Activated naive CD4-positive, alpha-beta T cell treated with anti-CD3 and anti-CD28 coated beads, Interleukin-2, amount 50 U/mL, for 24 hours (primary cell): ENCODE data around the gene SPATA32.
A peak's percentile ranks its signal among the peaks of the same experiment; 100 is the strongest.

Experiments used
- H3K27ac Mint-ChIP-seq: one replicate; pipeline ENCODE4 v1.8.0; 2021; ENCODE audit warnings: mild to moderate bottlenecking, mixed read lengths
- H3K27me3 Mint-ChIP-seq: one replicate; pipeline ENCODE4 v1.8.0; 2021; ENCODE audit warnings: mixed read lengths
- H3K36me3 Mint-ChIP-seq: one replicate; pipeline ENCODE4 v1.8.0; 2021; ENCODE audit warnings: mixed read lengths
- H3K4me1 Mint-ChIP-seq: one replicate; pipeline ENCODE4 v1.8.0; 2021; ENCODE audit warnings: mixed read lengths
- H3K4me3 Mint-ChIP-seq: one replicate; pipeline ENCODE4 v1.8.0; 2021; ENCODE audit warnings: mild to moderate bottlenecking, mixed read lengths
- H3K9me3 Mint-ChIP-seq: one replicate; pipeline ENCODE4 v1.8.0; 2021; ENCODE audit warnings: mixed read lengths

The SPATA32 gene

GRCh38 chr17:45233423-45233924 is 28.4 kb downstream of the SPATA32 start:
- peaks cover 80% of the 10 kb centered on the region for H3K4me1 Mint-ChIP-seq
- no peaks in the 10 kb centered on the region for H3K9me3 Mint-ChIP-seq
- no peak overlapping the region for H3K27ac Mint-ChIP-seq
- H3K36me3 Mint-ChIP-seq: peaks cover 14% of the 10 kb centered on the region
- no peak overlapping the region for H3K4me3 Mint-ChIP-seq
- H3K27me3 Mint-ChIP-seq: no peaks in the 10 kb centered on the region

- Mint-ChIP-seq H3K27me3 (no peaks in the 10 kb centered on the region), H3K27ac (peak overlapping the region; percentile 69), H3K4me1 (peaks cover 80% of the 10 kb centered on the region), H3K4me3 (peak overlapping the region; percentile 6), H3K9me3 (no peaks in the 10 kb centered on the region), H3K36me3 (peaks cover 9% of the 10 kb centered on the region)
Measured at GRCh38 chr17:45232514-45233422, 29.1 kb downstream of the SPATA32 start.

GRCh38 chr17:45231481-45232116 is 30.3 kb downstream of the SPATA32 start:
- H3K4me1 Mint-ChIP-seq: peaks cover 83% of the 10 kb centered on the region
- H3K4me3 Mint-ChIP-seq: peak overlapping the region; percentile 15
- peak overlapping the region; percentile 79 for H3K27ac Mint-ChIP-seq
- no peaks in the 10 kb centered on the region for H3K27me3 Mint-ChIP-seq
- H3K9me3 Mint-ChIP-seq: no peaks in the 10 kb centered on the region
- peaks cover 4% of the 10 kb centered on the region for H3K36me3 Mint-ChIP-seq

GRCh38 chr17:45230787-45231480 is 31.0 kb downstream of the SPATA32 start:
- Mint-ChIP-seq H3K27ac (peak overlapping the region; percentile 100), H3K27me3 (no peaks in the 10 kb centered on the region), H3K36me3 (peaks cover 4% of the 10 kb centered on the region), H3K4me3 (peak overlapping the region; percentile 39), H3K4me1 (peaks cover 87% of the 10 kb centered on the region), H3K9me3 (no peaks in the 10 kb centered on the region)

- peak overlapping the region; percentile 39 for H3K4me3 Mint-ChIP-seq
- no peaks in the 10 kb centered on the region for H3K9me3 Mint-ChIP-seq
- H3K27ac Mint-ChIP-seq: peak overlapping the region; percentile 100
- H3K27me3 Mint-ChIP-seq: no peaks in the 10 kb centered on the region
- peaks cover 86% of the 10 kb centered on the region for H3K4me1 Mint-ChIP-seq
- peaks cover 4% of the 10 kb centered on the region for H3K36me3 Mint-ChIP-seq
Measured at GRCh38 chr17:45230410-45230786, 31.5 kb downstream of the SPATA32 start.

- no peaks in the 10 kb centered on the region for H3K27me3 Mint-ChIP-seq
- H3K27ac Mint-ChIP-seq: peak overlapping the region; percentile 100
- peaks cover 4% of the 10 kb centered on the region for H3K36me3 Mint-ChIP-seq
- no peaks in the 10 kb centered on the region for H3K9me3 Mint-ChIP-seq
- peaks cover 86% of the 10 kb centered on the region for H3K4me1 Mint-ChIP-seq
- H3K4me3 Mint-ChIP-seq: peak overlapping the region; percentile 82
Measured at GRCh38 chr17:45229681-45230409, 32.0 kb downstream of the SPATA32 start.

- peaks cover 80% of the 10 kb centered on the region for H3K4me1 Mint-ChIP-seq
- H3K27me3 Mint-ChIP-seq: no peaks in the 10 kb centered on the region
- H3K36me3 Mint-ChIP-seq: peaks cover 4% of the 10 kb centered on the region
- H3K4me3 Mint-ChIP-seq: peak overlapping the region; percentile 82
- peak overlapping the region; percentile 100 for H3K27ac Mint-ChIP-seq
- no peaks in the 10 kb centered on the region for H3K9me3 Mint-ChIP-seq
Measured at GRCh38 chr17:45228763-45229539, 32.9 kb downstream of the SPATA32 start.

- Mint-ChIP-seq H3K36me3 (peaks cover 4% of the 10 kb centered on the region), H3K27ac (peak overlapping the region; percentile 100), H3K27me3 (no peaks in the 10 kb centered on the region), H3K4me3 (peak overlapping the region; percentile 82), H3K4me1 (peaks cover 82% of the 10 kb centered on the region), H3K9me3 (no peaks in the 10 kb centered on the region)
Measured at GRCh38 chr17:45227926-45228762, 33.8 kb downstream of the SPATA32 start.

GRCh38 chr17:45227101-45227925 is 34.6 kb downstream of the SPATA32 start:
- Mint-ChIP-seq H3K27ac (peak overlapping the region; percentile 100), H3K4me1 (peaks cover 75% of the 10 kb centered on the region), H3K9me3 (no peaks in the 10 kb centered on the region), H3K27me3 (no peaks in the 10 kb centered on the region), H3K4me3 (peak overlapping the region; percentile 94), H3K36me3 (peaks cover under 1% of the 10 kb centered on the region)

GRCh38 chr17:45226576-45226975 is 35.3 kb downstream of the SPATA32 start:
- Mint-ChIP-seq H3K4me3 (peak overlapping the region; percentile 94), H3K9me3 (no peaks in the 10 kb centered on the region), H3K27ac (peak overlapping the region; percentile 100), H3K4me1 (peaks cover 68% of the 10 kb centered on the region), H3K36me3 (no peaks in the 10 kb centered on the region), H3K27me3 (no peaks in the 10 kb centered on the region)

- no peaks in the 10 kb centered on the region for H3K27me3 Mint-ChIP-seq
- H3K9me3 Mint-ChIP-seq: no peaks in the 10 kb centered on the region
- no peaks in the 10 kb centered on the region for H3K36me3 Mint-ChIP-seq
- peaks cover 65% of the 10 kb centered on the region for H3K4me1 Mint-ChIP-seq
- peak overlapping the region; percentile 100 for H3K27ac Mint-ChIP-seq
- H3K4me3 Mint-ChIP-seq: peak overlapping the region; percentile 94
Measured at GRCh38 chr17:45225964-45226530, 35.8 kb downstream of the SPATA32 start.

- Mint-ChIP-seq H3K27ac (peak overlapping the region; percentile 100), H3K27me3 (no peaks in the 10 kb centered on the region), H3K36me3 (peaks cover 2% of the 10 kb centered on the region), H3K9me3 (no peaks in the 10 kb centered on the region), H3K4me1 (peaks cover 68% of the 10 kb centered on the region), H3K4me3 (peak overlapping the region; percentile 94)
Measured at GRCh38 chr17:45225051-45225700, 36.7 kb downstream of the SPATA32 start.
